H9 (cell line): ENCODE data around the gene PUS10. TPM values are rescaled to one million over a fixed set of nuclear protein-coding genes. Genes with fewer than 3 reads are reported as not detected.

Experiments
- DNase-seq: peaks from one replicate; pipeline ENCODE4 v3.0.0-alpha.2; 2017
- H2AFZ ChIP-seq: one replicate; pipeline ENCODE4 v1.6.1; 2013; ENCODE audit warnings: mild to moderate bottlenecking, low read length, control low read depth, moderate library complexity
- H2AK5ac ChIP-seq: 2 replicates; pipeline ENCODE4 v1.6.1; 2013; ENCODE audit warnings: low read length, control low read depth, mixed read lengths; ENCODE audit not compliant: insufficient read length
- H2BK120ac ChIP-seq: one replicate; pipeline ENCODE4 v1.6.1; 2013; ENCODE audit warnings: low read depth, mild to moderate bottlenecking, low read length, control low read depth, inconsistent platforms; ENCODE audit not compliant: poor library complexity, severe bottlenecking
- H2BK12ac ChIP-seq: 2 replicates; pipeline ENCODE4 v1.6.1; 2013; ENCODE audit warnings: low read length, control low read depth, mixed read lengths, low read depth; ENCODE audit not compliant: insufficient read length
- H2BK15ac ChIP-seq: 2 replicates; pipeline ENCODE4 v1.6.1; 2013; ENCODE audit warnings: low read depth, low read length, control low read depth
- H2BK20ac ChIP-seq: one replicate; pipeline ENCODE4 v1.6.1; 2013; ENCODE audit warnings: low read depth, mild to moderate bottlenecking, low read length, control low read depth, inconsistent platforms; ENCODE audit not compliant: poor library complexity, severe bottlenecking
- H2BK5ac ChIP-seq: 2 replicates; pipeline ENCODE4 v1.6.1; 2013; ENCODE audit warnings: low read length, control low read depth, mixed read lengths; ENCODE audit not compliant: insufficient read length
- H3K14ac ChIP-seq: 2 replicates; pipeline ENCODE4 v1.6.1; 2013; ENCODE audit warnings: low read length, control low read depth; ENCODE audit not compliant: insufficient read depth
- H3K18ac ChIP-seq: 2 replicates; pipeline ENCODE4 v1.6.1; 2013; ENCODE audit warnings: low read depth, mild to moderate bottlenecking, mixed read lengths, low read length, control low read depth; ENCODE audit not compliant: insufficient read length
- H3K23ac ChIP-seq: 2 replicates; pipeline ENCODE4 v1.6.1; 2013; ENCODE audit warnings: low read length, control low read depth, mixed read lengths, low read depth; ENCODE audit not compliant: insufficient read length
- H3K23me2 ChIP-seq: 2 replicates; pipeline ENCODE4 v1.6.1; 2013; ENCODE audit warnings: low read depth, mild to moderate bottlenecking, mixed read lengths, low read length, control low read depth; ENCODE audit not compliant: insufficient read length, poor library complexity, severe bottlenecking
- H3K27ac ChIP-seq: 2 replicates; pipeline ENCODE4 v1.5.1; 2013; ENCODE audit warnings: low read length, control low read depth, mixed read lengths, low read depth; ENCODE audit not compliant: insufficient read length
- H3K27me3 ChIP-seq: 2 replicates; pipeline ENCODE4 v1.6.1; 2013; ENCODE audit warnings: low read length, control low read depth, inconsistent platforms; ENCODE audit not compliant: insufficient read depth
- H3K4ac ChIP-seq: 2 replicates; pipeline ENCODE4 v1.6.1; 2013; ENCODE audit warnings: low read depth, mild to moderate bottlenecking, control low read depth, inconsistent platforms, low read length, moderate library complexity
- H3K4me1 ChIP-seq: 2 replicates; pipeline ENCODE4 v1.6.1; 2013; ENCODE audit warnings: low read length, control low read depth, inconsistent platforms; ENCODE audit not compliant: insufficient read depth
- H3K4me2 ChIP-seq: 2 replicates; pipeline ENCODE4 v1.6.1; 2013; ENCODE audit warnings: low read length, control low read depth, mixed read lengths; ENCODE audit not compliant: insufficient read length, insufficient read depth
- H3K56ac ChIP-seq: 2 replicates; pipeline ENCODE4 v1.6.1; 2013; ENCODE audit warnings: low read depth, mild to moderate bottlenecking, mixed read lengths, low read length, control low read depth; ENCODE audit not compliant: insufficient read length
- H3K79me1 ChIP-seq: 2 replicates; pipeline ENCODE4 v1.6.1; 2013; ENCODE audit warnings: low read depth, mild to moderate bottlenecking, moderate library complexity, low read length, control low read depth, inconsistent platforms; ENCODE audit not compliant: insufficient read depth, poor library complexity, severe bottlenecking
- H3K79me2 ChIP-seq: 2 replicates; pipeline ENCODE4 v1.6.1; 2013; ENCODE audit warnings: low read length, control low read depth, inconsistent platforms; ENCODE audit not compliant: insufficient read depth
- H3K9ac ChIP-seq: 2 replicates; pipeline ENCODE4 v1.6.1; 2013; ENCODE audit warnings: low read length, control low read depth, mixed read lengths; ENCODE audit not compliant: insufficient read length; ENCODE audit errors: extremely low read depth
- H3K9me3 ChIP-seq: one replicate; pipeline ENCODE4 v1.6.1; 2013; ENCODE audit warnings: low read depth, low read length, inconsistent platforms; ENCODE audit not compliant: control insufficient read depth
- H3T11ph ChIP-seq: one replicate; pipeline ENCODE4 v1.6.1; 2013; ENCODE audit warnings: mild to moderate bottlenecking, low read length, control low read depth, inconsistent platforms
- H4K20me1 ChIP-seq: one replicate; pipeline ENCODE4 v1.6.1; 2013; ENCODE audit not compliant: control insufficient read depth, insufficient read length, insufficient read depth
- H4K5ac ChIP-seq: 2 replicates; pipeline ENCODE4 v1.6.1; 2013; ENCODE audit warnings: low read depth, mild to moderate bottlenecking, mixed read lengths, low read length, control low read depth; ENCODE audit not compliant: insufficient read length
- H4K8ac ChIP-seq: replicated peaks from 2 replicates; pipeline ENCODE4 v1.6.1; 2013; ENCODE audit warnings: low read length, control low read depth, mixed read lengths, low read depth; ENCODE audit not compliant: insufficient read length
- H4K91ac ChIP-seq: 2 replicates; pipeline ENCODE4 v1.6.1; 2013; ENCODE audit warnings: low read depth, mild to moderate bottlenecking, moderate library complexity, mixed read lengths, low read length, control low read depth; ENCODE audit not compliant: insufficient read length
- H3K27ac Mint-ChIP-seq, 3 experiments: 2 replicates in 2 of 3; 3 replicates in 1 of 3; pipeline ENCODE4 v1.8.0; 2020 to 2021; ENCODE audit warnings: mixed read lengths in 3 of 3, mild to moderate bottlenecking in 1 of 3, moderate library complexity in 1 of 3
- H3K27me3 Mint-ChIP-seq: 2 replicates; pipeline ENCODE4 v1.8.0; 2021; ENCODE audit warnings: low read depth, mild to moderate bottlenecking, moderate library complexity, mixed read lengths
- H3K36me3 Mint-ChIP-seq, 3 experiments: 2 replicates in 2 of 3; 3 replicates in 1 of 3; pipeline ENCODE4 v1.8.0; 2020 to 2021; ENCODE audit warnings: low read depth in 3 of 3, mixed read lengths in 3 of 3; ENCODE audit not compliant: insufficient read depth in 1 of 3
- H3K4me1 Mint-ChIP-seq, 2 experiments: 2 replicates each; pipeline ENCODE4 v1.8.0; 2020; ENCODE audit warnings: mixed read lengths in 2 of 2
- H3K4me3 Mint-ChIP-seq, 2 experiments: 2 replicates in 1 of 2; 3 replicates in 1 of 2; pipeline ENCODE4 v1.8.0; 2020 to 2021; ENCODE audit warnings: mild to moderate bottlenecking in 2 of 2, mixed read lengths in 2 of 2, moderate library complexity in 1 of 2
- H3K9me3 Mint-ChIP-seq, 2 experiments: 2 replicates in 1 of 2; 3 replicates in 1 of 2; pipeline ENCODE4 v1.8.0; 2020; ENCODE audit warnings: mild to moderate bottlenecking in 2 of 2, mixed read lengths in 2 of 2, moderate library complexity in 1 of 2
- CTCF ChIP-seq: fragments of 200-600 bp; sonication (generic); conservative IDR thresholded peaks from 3 replicates; pipeline ENCODE4 v1.8.0; 2021; ENCODE audit warnings: antibody characterized with exemption, mild to moderate bottlenecking
- WGBS: extraction: QIAGEN DNeasy Blood & Tissue Kit; methylation state at CpG from one replicate; pipeline ENCODE4 v1.1.7; 2013; ENCODE audit warnings: missing lambda C conversion rate, low lambda C conversion rate, mixed read lengths; ENCODE audit not compliant: insufficient read length; ENCODE audit errors: extremely low coverage; 5-methylcytosine and 5-hydroxymethylcytosine counted together
- total RNA-seq: library from RNA; stranded (reverse); gene quantifications from 2 replicates; pipeline ENCODE4 v1.2.1, GENCODE V29; 2021

The PUS10 gene
- total RNA-seq, 1 experiment from 2014 or later, result 2.3 TPM

GRCh38 chr2:60972889-60973656, 45.0 kb downstream of the PUS10 start:
- Histone ChIP-seq H4K20me1 (no peaks in the 10 kb centered on the region), H3K23me2 (no peaks in the 10 kb centered on the region), H2BK12ac (no peak overlapping the region), H3K56ac (no peak overlapping the region), H3K27ac (no peak overlapping the region), H3K4me2 (no peak overlapping the region), H3K18ac (no peak overlapping the region), H3K14ac (no peak overlapping the region), H3T11ph (no peak overlapping the region), H2AK5ac (no peak overlapping the region), H2AFZ (no peak overlapping the region), H2BK5ac (no peak overlapping the region), H4K91ac (no peak overlapping the region), H3K4me1 (no peaks in the 10 kb centered on the region), H3K9ac (no peak overlapping the region), H2BK20ac (no peak overlapping the region), H3K27me3 (no peaks in the 10 kb centered on the region), H3K23ac (no peak overlapping the region), H3K79me1 (no peaks in the 10 kb centered on the region), H4K5ac (no peak overlapping the region), H2BK15ac (no peak overlapping the region), H3K4ac (no peak overlapping the region), H4K8ac (no peak overlapping the region), H3K79me2 (no peaks in the 10 kb centered on the region), H3K9me3 (no peaks in the 10 kb centered on the region), H2BK120ac (no peak overlapping the region)
- no peaks in the 10 kb centered on the region for H3K36me3 Mint-ChIP-seq
- no peaks in the 10 kb centered on the region for H3K9me3 Mint-ChIP-seq
- no CpG with 5 or more reads among the region's 32 CpGs for WGBS
- no peaks in the 10 kb centered on the region for H3K27me3 Mint-ChIP-seq
- H3K4me1 Mint-ChIP-seq, result no peaks in the 10 kb centered on the region
- no peak overlapping the region; a peak in 1 of 7 replicates for H3K27ac Mint-ChIP-seq
- H3K4me3 Mint-ChIP-seq, result no peak overlapping the region
- TF ChIP-seq CTCF, result no peak
- DNase-seq, result peak; percentile 44
